ENCODE measurements around the gene RSPH6A. TPM values are rescaled to one million over a fixed set of nuclear protein-coding genes. Genes with fewer than 3 reads are reported as not detected.

Gene RSPH6A
- total RNA-seq, 4 donors from 2014 or later, result 0.23 TPM; not detected in 3

GRCh38 chr19:45819769-45820168 is 4.7 kb upstream of the RSPH6A start:
- no peaks in the 10 kb centered on the region for H3K9me3 ChIP-seq
- no peak for ATAC-seq
- peaks cover 18% of the 10 kb centered on the region for H3K27me3 ChIP-seq
- H3K4me1 ChIP-seq, result peaks cover 0 to 34% (median 17%) of the 10 kb centered on the region in 3 donors
- H3K4me3 ChIP-seq, result no peak overlapping the region
- WGBS, 2 donors (ENCODE audit: low coverage in 1 of 2), result 60% methylated on average over 1 of the region's 6 CpGs; no CpG with 5 or more reads in 1 of the 2 donors
- peaks cover 0 to 68% of the 10 kb centered on the region in 2 donors for H3K36me3 ChIP-seq
- no peak overlapping the region for H3K27ac ChIP-seq
- TF ChIP-seq POLR2A (IDR thresholded peaks at IDR 0.05), result no peak
- TF ChIP-seq CTCF (IDR thresholded peaks at IDR 0.05), result no peak
- no peak for TF ChIP-seq EP300 (IDR thresholded peaks at IDR 0.05)
- no peak for TF ChIP-seq POLR2AphosphoS5 (IDR thresholded peaks at IDR 0.05)

GRCh38 chr19:45817725-45818301 is 2.7 kb upstream of the RSPH6A start:
- ATAC-seq, result no peak
- no peak overlapping the region for H3K4me3 ChIP-seq
- H3K4me1 ChIP-seq, result peaks cover 0 to 25% (median 13%) of the 10 kb centered on the region in 3 donors
- no peak for TF ChIP-seq POLR2AphosphoS5 (IDR thresholded peaks at IDR 0.05)
- peaks cover 0 to 49% of the 10 kb centered on the region in 2 donors for H3K36me3 ChIP-seq
- H3K27me3 ChIP-seq, result peaks cover 33% of the 10 kb centered on the region
- no peak overlapping the region for H3K27ac ChIP-seq
- H3K9me3 ChIP-seq, result no peaks in the 10 kb centered on the region
- 100% methylated on average over 1 of the region's 19 CpGs; no CpG with 5 or more reads in 1 of the 2 donors for WGBS, 2 donors (ENCODE audit: low coverage in 1 of 2)

- H3K4me1 ChIP-seq, result peaks cover 0 to 25% (median 13%) of the 10 kb centered on the region in 3 donors
- H3K27me3 ChIP-seq, result peaks cover 40% of the 10 kb centered on the region
- H3K27ac ChIP-seq, result peak overlapping the region in 1 of 4 donors; percentile 23
- peaks cover 0 to 42% of the 10 kb centered on the region in 2 donors for H3K36me3 ChIP-seq
- no peak overlapping the region for H3K4me3 ChIP-seq
- no peak for TF ChIP-seq EP300 (IDR thresholded peaks at IDR 0.05)
- no peak for TF ChIP-seq POLR2AphosphoS5 (IDR thresholded peaks at IDR 0.05)
- no peak for TF ChIP-seq POLR2A (IDR thresholded peaks at IDR 0.05)
- TF ChIP-seq CTCF (IDR thresholded peaks at IDR 0.05), result peak in 3 of 4 experiments; percentile 90 to 96 (median 95)
- 50 to 66% methylated on average over 5 to 6 of the region's 24 CpGs for WGBS, 2 donors (ENCODE audit: low coverage in 1 of 2)
- H3K9me3 ChIP-seq, result no peaks in the 10 kb centered on the region
- ATAC-seq, result peak; percentile 93
Measured at GRCh38 chr19:45817010-45817724, 2.1 kb upstream of the RSPH6A start.

- TF ChIP-seq POLR2AphosphoS5 (IDR thresholded peaks at IDR 0.05) (no peak), POLR2A (IDR thresholded peaks at IDR 0.05) (no peak), CTCF (IDR thresholded peaks at IDR 0.05) (no peak), EP300 (IDR thresholded peaks at IDR 0.05) (no peak)
- no peaks in the 10 kb centered on the region for H3K9me3 ChIP-seq
- no peak for ATAC-seq
- peaks cover 0 to 25% (median 13%) of the 10 kb centered on the region in 3 donors for H3K4me1 ChIP-seq
- peak overlapping the region in 1 of 2 donors; percentile 44 for H3K4me3 ChIP-seq
- peak overlapping the region in 1 of 4 donors; percentile 23 for H3K27ac ChIP-seq
- H3K27me3 ChIP-seq, result peaks cover 42% of the 10 kb centered on the region
- WGBS, 2 donors (ENCODE audit: low coverage in 1 of 2), result no CpG with 5 or more reads among the region's 18 CpGs
- H3K36me3 ChIP-seq, result peaks cover 0 to 38% of the 10 kb centered on the region in 2 donors
Measured at GRCh38 chr19:45816236-45817009, 1.3 kb upstream of the RSPH6A start.

Data from gastroesophageal sphincter (tissue), 4 donors.